Ectodermal cell (in vitro differentiated cells): ENCODE measurements around the gene POLR1F.

ENCODE experiments used
- H3K27ac ChIP-seq: 2 replicates; pipeline ENCODE4 v1.7.0; 2013; ENCODE audit warnings: mild to moderate bottlenecking, low read depth, low read length; ENCODE audit not compliant: insufficient read depth, poor library complexity, severe bottlenecking
- H3K27me3 ChIP-seq: 2 replicates; pipeline ENCODE4 v1.7.0; 2013; ENCODE audit warnings: mild to moderate bottlenecking, low read length; ENCODE audit not compliant: insufficient read depth, control insufficient read depth, poor library complexity, severe bottlenecking
- H3K36me3 ChIP-seq: one replicate; pipeline ENCODE4 v1.7.0; 2013; ENCODE audit warnings: low read length; ENCODE audit not compliant: control insufficient read depth, insufficient read depth
- H3K4me1 ChIP-seq: one replicate; pipeline ENCODE4 v1.7.0; 2013; ENCODE audit warnings: low read length; ENCODE audit not compliant: control insufficient read depth, insufficient read depth
- H3K4me3 ChIP-seq: 2 replicates; pipeline ENCODE4 v1.7.0; 2013; ENCODE audit warnings: low read depth, low read length, control low read depth; ENCODE audit not compliant: insufficient read depth
- H3K9me3 ChIP-seq: 2 replicates; pipeline ENCODE4 v1.7.0; 2013; ENCODE audit warnings: mild to moderate bottlenecking, low read length, moderate library complexity; ENCODE audit not compliant: control insufficient read depth
- WGBS, 2 experiments: methylation state at CpG; one replicate each; pipeline ENCODE4 v1.1.7; 2013; ENCODE audit warnings: missing lambda C conversion rate in 2 of 2; 5-methylcytosine and 5-hydroxymethylcytosine counted together

The POLR1F gene

DNA sequence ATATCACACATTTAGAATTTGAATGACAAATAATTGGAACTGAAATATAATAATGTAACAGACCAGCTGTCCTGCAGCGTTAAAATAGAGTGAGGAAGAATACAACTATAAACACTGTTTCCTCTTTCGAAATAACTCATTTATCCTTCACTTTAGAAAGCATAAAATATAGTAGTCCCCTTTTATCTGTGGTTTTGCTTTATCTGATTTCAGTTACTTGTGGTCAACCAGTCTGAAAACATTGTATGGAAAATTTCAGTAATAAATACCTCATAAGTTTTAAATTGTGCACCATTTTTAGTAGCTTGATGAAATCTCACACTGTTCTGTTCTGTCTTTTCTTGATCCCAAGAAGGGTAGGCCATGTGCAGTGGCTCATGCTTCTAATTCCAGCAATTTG, 31.7 kb downstream of the POLR1F start:
- 100% methylated on average over 2 of the region's 2 CpGs; no CpG with 5 or more reads in 1 of the 2 experiments for WGBS, 2 experiments
- H3K27me3 ChIP-seq: no peaks in the 10 kb centered on the region
- no peaks in the 10 kb centered on the region for H3K4me1 ChIP-seq
- no peak overlapping the region for H3K27ac ChIP-seq
- H3K4me3 ChIP-seq: no peak overlapping the region
- no peaks in the 10 kb centered on the region for H3K36me3 ChIP-seq
- no peaks in the 10 kb centered on the region for H3K9me3 ChIP-seq

DNA sequence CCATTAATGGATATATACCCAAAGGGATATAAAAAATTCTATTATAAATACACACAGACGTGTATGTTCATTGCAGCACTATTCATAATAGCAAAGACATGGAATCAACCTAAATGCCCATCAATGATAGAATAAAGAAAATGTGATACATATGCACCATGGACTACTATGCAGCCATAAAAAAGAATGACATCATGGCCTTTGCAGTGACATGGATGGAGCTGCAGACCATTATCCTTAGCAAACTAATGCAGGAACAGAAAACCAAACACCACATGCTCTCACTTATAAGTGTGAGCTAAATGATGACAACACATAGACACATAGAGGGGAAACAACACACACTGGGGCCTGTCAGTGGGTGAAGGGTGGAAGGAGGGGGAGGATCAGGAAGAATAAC, 33.0 kb downstream of the POLR1F start:
- Histone ChIP-seq H3K9me3 (no peaks in the 10 kb centered on the region), H3K4me1 (no peaks in the 10 kb centered on the region), H3K4me3 (no peak overlapping the region), H3K27me3 (no peaks in the 10 kb centered on the region), H3K36me3 (no peaks in the 10 kb centered on the region), H3K27ac (no peak overlapping the region)
- WGBS, 2 experiments: 100% methylated on average over 1 of the region's 1 CpG; no CpG with 5 or more reads in 1 of the 2 experiments

DNA sequence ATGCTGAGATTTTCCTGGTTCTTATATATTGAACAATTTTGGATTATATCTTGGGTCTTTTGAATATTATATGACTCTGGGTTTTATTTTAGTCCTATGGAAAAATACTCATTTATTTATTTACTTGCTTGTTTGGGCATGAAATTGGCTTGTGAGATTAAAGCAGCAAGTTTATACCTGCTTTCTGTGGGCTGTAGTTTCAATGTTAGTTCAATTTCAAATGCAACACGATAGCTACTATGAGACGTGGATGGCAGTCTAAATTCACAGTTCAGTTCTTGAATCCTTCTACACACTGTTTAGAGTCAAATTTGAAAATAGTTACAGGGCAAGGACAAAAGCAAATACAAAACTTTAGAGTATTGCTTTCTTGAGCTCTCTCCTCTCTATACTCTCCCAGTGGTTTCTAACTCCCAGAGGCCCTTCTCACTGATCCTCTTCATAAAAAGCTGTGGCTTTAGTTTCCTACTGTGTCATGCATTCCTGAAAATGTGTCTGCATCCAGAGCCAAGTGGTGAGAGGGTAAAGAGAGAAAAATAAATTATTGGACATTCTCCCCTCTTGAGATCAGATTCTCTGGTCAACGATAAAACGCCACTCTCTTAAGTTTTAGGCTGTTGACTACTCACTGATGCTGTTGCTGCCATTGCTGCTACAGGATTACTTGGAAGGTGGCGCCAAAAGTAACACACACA, 34.4 kb downstream of the POLR1F start:
- no peaks in the 10 kb centered on the region for H3K9me3 ChIP-seq
- H3K4me1 ChIP-seq: no peaks in the 10 kb centered on the region
- WGBS, 2 experiments: 85 to 93% methylated on average over 5 of the region's 5 CpGs
- H3K36me3 ChIP-seq: no peaks in the 10 kb centered on the region
- no peak overlapping the region for H3K4me3 ChIP-seq
- no peaks in the 10 kb centered on the region for H3K27me3 ChIP-seq
- H3K27ac ChIP-seq: no peak overlapping the region

DNA sequence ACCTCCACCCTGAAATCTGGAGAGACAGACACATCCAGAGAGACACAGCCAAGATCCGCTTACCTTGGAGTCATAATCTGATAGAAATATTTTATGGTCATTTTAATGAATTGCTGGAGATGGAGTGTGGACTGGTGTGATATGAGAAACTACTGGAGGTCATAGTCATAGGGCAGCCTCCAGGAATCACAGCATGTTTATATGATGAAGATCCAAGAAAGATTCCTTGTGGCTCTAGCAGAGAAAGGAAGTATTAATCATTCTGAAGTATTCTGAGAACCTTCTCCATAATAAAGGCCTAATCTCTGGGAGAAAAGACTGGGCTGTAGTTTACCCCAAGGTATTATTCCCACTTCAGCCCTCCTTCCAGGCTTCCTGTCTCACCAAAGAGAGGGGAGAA, 38.0 kb downstream of the POLR1F start:
- H3K4me3 ChIP-seq: no peak overlapping the region
- no peaks in the 10 kb centered on the region for H3K4me1 ChIP-seq
- H3K36me3 ChIP-seq: no peaks in the 10 kb centered on the region
- WGBS, 2 experiments: 97 to 100% methylated on average over 1 of the region's 1 CpG
- H3K27me3 ChIP-seq: no peaks in the 10 kb centered on the region
- no peaks in the 10 kb centered on the region for H3K9me3 ChIP-seq
- no peak overlapping the region for H3K27ac ChIP-seq

DNA sequence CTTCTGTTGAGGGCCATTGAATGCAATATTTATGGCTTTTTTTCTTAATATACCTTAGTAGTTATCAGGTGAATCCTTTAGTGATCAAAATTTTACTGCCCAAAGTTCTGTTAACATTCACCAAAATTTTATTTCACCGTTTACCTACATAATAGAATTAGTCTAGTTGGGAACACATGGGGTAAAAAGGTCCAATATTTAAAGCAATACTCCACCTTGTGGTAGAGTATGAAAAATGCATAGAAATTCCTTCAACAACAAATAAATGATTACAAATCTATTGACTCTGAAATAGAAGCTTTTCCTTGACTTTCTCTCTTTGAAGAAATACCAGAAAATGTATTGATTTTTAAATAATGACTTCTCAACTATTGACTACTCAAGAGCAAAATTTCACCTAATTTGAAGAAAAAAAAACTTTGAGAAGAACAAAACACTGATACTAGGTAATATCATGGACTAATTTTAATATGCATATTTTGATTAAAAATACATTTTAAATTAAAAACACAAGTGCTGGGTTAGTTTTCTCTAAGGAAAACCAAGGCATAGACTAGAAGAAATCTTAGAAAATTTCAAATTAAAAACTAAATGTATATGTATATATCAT, 43.3 kb downstream of the POLR1F start:
- 33% methylated on average over 1 of the region's 1 CpG; no CpG with 5 or more reads in 1 of the 2 experiments for WGBS, 2 experiments
- Histone ChIP-seq H3K36me3 (no peaks in the 10 kb centered on the region), H3K4me1 (no peaks in the 10 kb centered on the region), H3K9me3 (no peaks in the 10 kb centered on the region), H3K4me3 (no peak overlapping the region), H3K27me3 (no peaks in the 10 kb centered on the region), H3K27ac (no peak overlapping the region)

DNA sequence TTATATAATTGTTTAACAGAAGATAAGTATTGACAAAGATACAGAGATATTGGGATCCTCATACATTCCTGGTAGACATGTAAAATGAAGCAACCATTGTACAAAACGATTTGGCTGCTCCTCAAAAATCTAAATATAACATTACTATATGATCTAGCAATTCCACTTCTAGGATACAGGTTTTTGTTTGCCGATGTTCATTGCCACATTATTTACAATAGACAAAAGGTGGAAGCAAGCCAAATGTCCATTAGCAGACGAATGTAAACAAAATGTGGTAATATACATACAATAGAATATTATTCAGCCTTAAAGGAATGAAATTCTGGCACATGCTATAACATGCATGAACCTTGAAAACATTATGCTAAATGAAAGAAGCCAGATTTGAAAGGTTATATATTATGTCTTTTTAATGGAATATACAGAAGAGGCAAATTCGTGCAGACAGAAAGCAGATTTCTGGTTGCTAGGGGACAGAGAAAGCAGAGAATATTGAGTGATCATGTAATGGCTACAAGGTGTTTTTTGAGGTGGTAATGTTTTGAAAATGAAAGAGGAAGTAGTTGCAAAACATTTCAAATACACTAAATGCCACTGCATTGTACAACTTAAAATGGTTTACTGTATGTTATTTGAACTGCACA, 44.9 kb downstream of the POLR1F start:
- Histone ChIP-seq H3K27me3 (no peaks in the 10 kb centered on the region), H3K27ac (no peak overlapping the region), H3K4me3 (no peak overlapping the region), H3K9me3 (no peaks in the 10 kb centered on the region), H3K36me3 (no peaks in the 10 kb centered on the region), H3K4me1 (no peaks in the 10 kb centered on the region)
- 88 to 90% methylated on average over 3 to 4 of the region's 4 CpGs for WGBS, 2 experiments

DNA sequence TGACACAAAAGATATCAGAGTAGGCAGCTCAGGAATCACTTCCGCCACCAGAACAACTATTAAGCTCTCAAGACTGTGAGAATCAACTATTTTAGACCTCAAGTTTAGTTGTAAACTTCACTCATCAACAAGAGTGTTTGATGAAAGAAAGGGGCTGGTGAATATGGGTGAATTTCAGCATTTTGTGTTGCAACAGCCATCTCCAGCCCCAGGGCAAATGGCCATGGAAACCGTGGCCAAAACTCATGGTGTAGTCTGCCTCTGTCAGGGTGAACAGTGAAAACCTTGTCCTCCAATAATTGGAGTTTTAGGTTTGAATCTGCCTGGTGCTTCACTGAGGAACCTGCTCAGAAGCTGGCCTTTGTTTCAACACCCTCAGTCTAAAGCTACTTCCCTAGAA, 60.0 kb downstream of the POLR1F start:
- WGBS, 2 experiments: 79 to 91% methylated on average over 1 of the region's 2 CpGs
- Histone ChIP-seq H3K4me1 (no peaks in the 10 kb centered on the region), H3K27me3 (no peaks in the 10 kb centered on the region), H3K4me3 (no peak overlapping the region), H3K36me3 (no peaks in the 10 kb centered on the region), H3K9me3 (no peaks in the 10 kb centered on the region), H3K27ac (no peak overlapping the region)
